ENCODE measurements around the gene OR10P1. TPM values are rescaled to one million over a fixed set of nuclear protein-coding genes. Genes with fewer than 3 reads are reported as not detected.

The OR10P1 gene
- total and polyA plus RNA-seq, 2 of the 4 experiments (the other 2 are of a cell fraction), result not detected

DNA sequence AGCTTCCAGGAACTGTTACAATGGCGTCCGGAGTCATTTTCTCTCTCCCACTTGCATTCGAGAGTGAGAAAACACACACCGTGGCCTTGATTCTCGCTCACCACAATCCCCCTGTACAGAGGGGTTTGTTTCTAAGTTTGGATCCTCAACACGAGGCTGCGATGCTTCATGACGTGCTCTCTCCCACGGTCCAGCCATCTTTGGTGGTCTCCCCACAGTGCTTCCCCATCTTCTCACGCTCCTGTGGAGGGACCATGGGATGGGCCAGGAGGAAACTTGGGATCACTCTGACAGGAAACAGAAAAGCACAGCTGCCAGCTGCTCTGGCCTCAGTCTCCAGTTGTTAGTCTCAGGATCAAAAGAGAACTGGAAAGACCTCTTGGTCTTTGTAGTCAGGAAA is 28.1 kb downstream of the OR10P1 start:
- no peak overlapping the region for H4K91ac ChIP-seq (ENCODE audit: insufficient read depth, low read depth, low read length)
- no CpG with 5 or more reads among the region's 10 CpGs for WGBS, 2 experiments (ENCODE audit: extremely low coverage in 2 of 2, insufficient read length in 1 of 2)
- no peak overlapping the region for H3K4me2 ChIP-seq (ENCODE audit: low read depth, low read length)
- H3K9me3 ChIP-seq (ENCODE audit: control insufficient read depth, insufficient read depth, low read length), result no peaks in the 10 kb centered on the region
- no peaks in the 10 kb centered on the region for H3K9me1 ChIP-seq (ENCODE audit: insufficient read depth, low read length)
- intact Hi-C loops (cut with micrococcal nuclease) (no loop called here), dilution Hi-C loops (cut with HindIII; ENCODE audit: low sequenced_read_pairs, unreplicated experiment) (no loop called here), in situ Hi-C loops (cut with MboI; ENCODE audit: low sequenced_read_pairs) (no loop called here)
- H3K18ac ChIP-seq (ENCODE audit: low read depth, low read length), result no peak overlapping the region
- no peak overlapping the region for H2BK120ac ChIP-seq (ENCODE audit: low read depth, low read length)
- no peak overlapping the region for H3K27ac ChIP-seq (ENCODE audit: insufficient read depth, low read length)
- H2AK9ac ChIP-seq (replicated peaks; ENCODE audit: low read depth, low read length, poor library complexity), result no peak overlapping the region
- no peak overlapping the region for H3K23ac ChIP-seq (ENCODE audit: low read depth, low read length)
- ATAC-seq (ENCODE audit: low read depth) (no peak), DNase-seq (no peak)
- H4K8ac ChIP-seq (ENCODE audit: low read depth in 2 of 2, low read length in 2 of 2), result no peak overlapping the region
- no peak overlapping the region for H3K56ac ChIP-seq (ENCODE audit: extremely low read depth, insufficient read depth, low read length)
- no peaks in the 10 kb centered on the region for H4K20me1 ChIP-seq (ENCODE audit: insufficient read depth, low read length)
- H3K79me1 ChIP-seq (ENCODE audit: low read depth in 1 of 2, low read length in 2 of 2), result no peaks in the 10 kb centered on the region
- no peaks in the 10 kb centered on the region for H3K36me3 ChIP-seq (ENCODE audit: control insufficient read depth, insufficient read depth, low read length)
- no peak overlapping the region for H2BK20ac ChIP-seq (ENCODE audit: low read depth, low read length)
- no peak overlapping the region for H3K14ac ChIP-seq (replicated peaks; ENCODE audit: low read depth, low read length)
- TF ChIP-seq NFE2L2 (IDR thresholded peaks at IDR 0.05; ENCODE audit: low read depth, low read length) (no peak), USF2 (IDR thresholded peaks at IDR 0.05; ENCODE audit: low read depth, low read length) (no peak), RAD21 (IDR thresholded peaks at IDR 0.05; ENCODE audit: low read length) (no peak), ELK1 (IDR thresholded peaks at IDR 0.05; ENCODE audit: borderline replicate concordance, low read depth, low read length) (no peak), POLR2A (IDR thresholded peaks at IDR 0.05; ENCODE audit: low read depth, low read length) (no peak), CEBPB (IDR thresholded peaks at IDR 0.05; ENCODE audit: low read depth, low read length) (no peak), RFX5 (IDR thresholded peaks at IDR 0.05; ENCODE audit: low read depth, low read length) (no peak), SMC3 (IDR thresholded peaks at IDR 0.05; ENCODE audit: low read depth, low read length) (no peak), FOS (IDR thresholded peaks at IDR 0.05; ENCODE audit: low read depth, low read length) (no peak)
- TF ChIP-seq, protein P1, sequence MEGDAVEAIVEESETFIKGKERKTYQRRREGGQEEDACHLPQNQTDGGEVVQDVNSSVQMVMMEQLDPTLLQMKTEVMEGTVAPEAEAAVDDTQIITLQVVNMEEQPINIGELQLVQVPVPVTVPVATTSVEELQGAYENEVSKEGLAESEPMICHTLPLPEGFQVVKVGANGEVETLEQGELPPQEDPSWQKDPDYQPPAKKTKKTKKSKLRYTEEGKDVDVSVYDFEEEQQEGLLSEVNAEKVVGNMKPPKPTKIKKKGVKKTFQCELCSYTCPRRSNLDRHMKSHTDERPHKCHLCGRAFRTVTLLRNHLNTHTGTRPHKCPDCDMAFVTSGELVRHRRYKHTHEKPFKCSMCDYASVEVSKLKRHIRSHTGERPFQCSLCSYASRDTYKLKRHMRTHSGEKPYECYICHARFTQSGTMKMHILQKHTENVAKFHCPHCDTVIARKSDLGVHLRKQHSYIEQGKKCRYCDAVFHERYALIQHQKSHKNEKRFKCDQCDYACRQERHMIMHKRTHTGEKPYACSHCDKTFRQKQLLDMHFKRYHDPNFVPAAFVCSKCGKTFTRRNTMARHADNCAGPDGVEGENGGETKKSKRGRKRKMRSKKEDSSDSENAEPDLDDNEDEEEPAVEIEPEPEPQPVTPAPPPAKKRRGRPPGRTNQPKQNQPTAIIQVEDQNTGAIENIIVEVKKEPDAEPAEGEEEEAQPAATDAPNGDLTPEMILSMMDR (conservative IDR thresholded peaks at IDR 0.05; ENCODE audit: low read depth, low read length), result no peak
- no peaks in the 10 kb centered on the region for H3K4me1 ChIP-seq (ENCODE audit: control insufficient read depth, insufficient read depth, low read length)
- H3K27me3 ChIP-seq (ENCODE audit: control insufficient read depth, insufficient read depth, low read length), result peaks cover 11% of the 10 kb centered on the region
- no peak overlapping the region for H4K5ac ChIP-seq (ENCODE audit: low read depth, low read length)
- H2BK15ac ChIP-seq (ENCODE audit: low read depth, low read length), result no peak overlapping the region
- no peak overlapping the region for H2BK5ac ChIP-seq (ENCODE audit: low read depth, low read length, poor library complexity, severe bottlenecking)
- no peak overlapping the region for H3K9ac ChIP-seq (ENCODE audit: low read depth, low read length)
- H3K4ac ChIP-seq (ENCODE audit: low read depth, low read length), result no peak overlapping the region
- CTCF ChIA-PET, result interaction anchor here (0.5 to 0.9 kb wide), 2 partner anchors 18 to 60 kb away, joined by 3 to 4 read pairs; no protein-coding TSS in a partner anchor
- POLR2A ChIA-PET (ENCODE audit: unreplicated experiment), result no interaction called here
- H3K4me3 ChIP-seq (ENCODE audit: insufficient read depth, low read depth, low read length), result no peak overlapping the region
- H2AK5ac ChIP-seq (ENCODE audit: low read depth, low read length), result no peak overlapping the region
- no peak overlapping the region for H2AFZ ChIP-seq (replicated peaks; ENCODE audit: low read length, poor library complexity)
- no TSS peak for BruUV-seq (replicated peaks)
